ENCODE results near the gene CD72. TPM values are rescaled to one million over a fixed set of nuclear protein-coding genes. Genes with fewer than 3 reads are reported as not detected.
"Not testable (repeated sequence)": the region's sequence is repeated elsewhere in the genome, so short reads cannot be mapped to it uniquely, and the experiment has no call there.

Gene CD72
- polyA plus RNA-seq, 1 donor from 2014 or later = 51.9 TPM

DNA sequence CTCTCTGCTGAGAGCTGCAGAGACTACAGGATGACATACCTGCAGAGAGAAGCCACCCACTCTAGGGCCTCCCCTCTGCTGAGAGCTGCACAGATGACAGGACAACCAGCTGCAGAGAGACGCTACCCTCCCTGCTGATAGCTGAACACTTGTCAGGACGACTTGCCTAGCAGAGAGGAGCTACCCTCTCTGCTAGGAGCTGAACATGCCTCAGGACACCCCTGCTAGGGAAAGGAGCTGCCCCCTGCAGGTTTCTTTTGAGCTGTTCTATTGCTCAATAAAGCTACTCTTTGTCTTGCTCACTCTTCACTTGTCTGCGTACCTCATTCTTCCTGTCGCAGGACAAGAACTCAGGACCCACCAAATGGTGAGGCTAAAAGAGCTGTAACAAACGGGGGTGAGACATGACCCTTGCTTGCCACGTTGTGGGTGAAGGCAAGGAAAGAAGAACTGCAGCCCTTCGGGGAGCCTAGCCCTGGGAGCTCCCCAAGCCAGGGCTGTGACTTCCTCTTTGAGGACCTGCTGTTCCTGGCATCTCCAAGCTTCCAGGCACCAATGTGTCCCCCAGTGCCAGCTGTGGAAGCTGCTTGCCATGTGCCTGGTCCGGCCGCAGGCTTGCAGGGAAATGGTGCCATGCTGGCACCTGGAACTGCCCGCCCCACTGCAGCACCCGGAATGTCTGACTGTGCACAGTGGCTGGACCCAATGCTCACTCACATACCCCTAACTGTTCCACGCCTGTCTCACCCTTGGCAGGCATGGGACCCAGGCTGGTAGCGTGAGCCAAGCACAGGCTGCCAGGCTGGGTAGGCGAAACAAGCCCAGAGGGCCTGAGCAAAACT is 18.2 kb downstream of the CD72 start:
- no peak overlapping the region for H3K4me3 Mint-ChIP-seq
- H3K4me1 Mint-ChIP-seq = peaks cover 11 to 14% (median 12%) of the 10 kb centered on the region in 3 donors
- H3K9me3 Mint-ChIP-seq = peaks cover 0 to 5% (median 0%) of the 10 kb centered on the region in 3 donors
- H3K27me3 Mint-ChIP-seq = no peaks in the 10 kb centered on the region
- H3K36me3 Mint-ChIP-seq = peaks cover 3% of the 10 kb centered on the region
- H3K27ac Mint-ChIP-seq = peak overlapping the region in 1 of 3 donors; percentile 36

DNA sequence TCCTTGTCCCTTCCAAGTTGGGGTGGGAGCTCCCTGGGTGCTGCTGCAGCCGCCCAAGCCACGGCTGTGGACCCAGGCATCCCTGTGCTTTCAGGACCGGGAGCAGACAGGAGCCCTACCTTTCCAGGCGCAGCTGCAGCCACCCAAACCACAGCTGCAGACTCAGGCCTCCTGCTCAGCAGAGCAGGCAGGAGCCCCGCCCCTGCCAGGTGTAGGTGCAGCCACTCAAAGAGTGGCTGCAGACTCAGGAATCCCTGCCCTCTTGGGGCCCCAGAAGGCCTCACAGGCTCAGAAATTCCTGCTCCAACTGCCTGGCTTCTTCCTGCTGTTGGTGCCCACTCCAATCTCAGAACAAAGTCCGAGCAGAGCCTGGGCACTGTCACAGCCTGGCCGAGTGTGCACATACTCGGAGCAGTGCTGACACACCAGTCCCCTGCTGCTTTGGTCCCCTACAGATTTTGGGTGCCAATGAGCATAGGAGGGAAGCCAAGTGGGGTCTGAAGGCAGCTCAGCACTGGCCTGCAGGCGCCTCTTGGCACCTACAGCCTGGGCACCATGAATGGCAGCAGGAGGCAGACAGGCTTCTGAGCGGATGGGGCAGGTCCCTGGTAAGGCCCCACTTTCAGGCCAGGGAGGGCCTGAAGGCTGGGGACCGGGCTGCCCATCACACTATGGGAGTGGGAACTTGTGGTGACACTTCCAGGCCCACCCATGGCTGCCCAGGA is 19.2 kb downstream of the CD72 start:
- Mint-ChIP-seq H3K36me3 (peaks cover 3% of the 10 kb centered on the region), H3K4me1 (peaks cover 7 to 11% (median 9%) of the 10 kb centered on the region in 3 donors), H3K9me3 (peaks cover 3 to 10% (median 5%) of the 10 kb centered on the region in 3 donors), H3K27me3 (no peaks in the 10 kb centered on the region), H3K27ac (peak overlapping the region in 1 of 3 donors; percentile 36), H3K4me3 (no peak overlapping the region)

GRCh38 chr9:35596907-35597306 is 21.3 kb downstream of the CD72 start:
- H3K27ac Mint-ChIP-seq, H3K4me1 Mint-ChIP-seq, H3K27me3 Mint-ChIP-seq, H3K36me3 Mint-ChIP-seq: not testable (repeated sequence)
- peaks cover 5 to 16% (median 10%) of the 10 kb centered on the region in 3 donors for H3K9me3 Mint-ChIP-seq
- H3K4me3 Mint-ChIP-seq = peak overlapping the region in 1 of 4 donors; percentile 33

DNA sequence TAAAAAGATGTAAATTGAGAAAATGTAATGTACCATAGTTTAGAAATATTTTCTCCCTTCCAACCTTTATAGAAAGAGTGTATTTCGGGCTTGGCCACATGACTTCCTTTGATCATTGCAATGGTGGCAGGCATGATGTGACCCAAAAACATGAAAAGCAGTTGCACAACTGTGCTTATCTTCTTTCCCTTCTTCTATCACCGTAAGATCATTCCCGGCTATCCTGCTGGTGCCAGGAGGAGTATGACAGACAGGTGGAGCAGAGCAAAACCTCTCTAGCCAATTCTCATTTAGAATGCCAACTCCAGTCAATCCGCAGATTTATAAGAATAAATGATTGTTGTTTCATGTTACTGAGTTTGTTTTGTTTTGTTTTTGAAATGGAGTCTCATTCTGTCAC is 23.7 kb downstream of the CD72 start:
- Mint-ChIP-seq H3K4me3 (peak overlapping the region in 1 of 4 donors; percentile 49), H3K4me1 (no peaks in the 10 kb centered on the region), H3K9me3 (peaks cover 5 to 16% (median 10%) of the 10 kb centered on the region in 3 donors), H3K27me3 (no peaks in the 10 kb centered on the region), H3K36me3 (peaks cover 5% of the 10 kb centered on the region), H3K27ac (no peak overlapping the region)

GRCh38 chr9:35593581-35593980 is 24.6 kb downstream of the CD72 start:
- H3K36me3 Mint-ChIP-seq = peaks cover 5% of the 10 kb centered on the region
- H3K4me3 Mint-ChIP-seq = peak overlapping the region in 1 of 4 donors; percentile 29
- no peaks in the 10 kb centered on the region for H3K4me1 Mint-ChIP-seq
- H3K9me3 Mint-ChIP-seq = peaks cover 5 to 20% (median 10%) of the 10 kb centered on the region in 3 donors
- H3K27me3 Mint-ChIP-seq = no peaks in the 10 kb centered on the region
- no peak overlapping the region for H3K27ac Mint-ChIP-seq

GRCh38 chr9:35588506-35588905 is 29.7 kb downstream of the CD72 start:
- not testable (repeated sequence) for H3K4me3 Mint-ChIP-seq, H3K27me3 Mint-ChIP-seq, H3K4me1 Mint-ChIP-seq, H3K27ac Mint-ChIP-seq, H3K36me3 Mint-ChIP-seq
- peaks cover 0 to 11% (median 11%) of the 10 kb centered on the region in 3 donors for H3K9me3 Mint-ChIP-seq

GRCh38 chr9:35584681-35585080 is 33.5 kb downstream of the CD72 start:
- not testable (repeated sequence) for H3K4me3 Mint-ChIP-seq, H3K27ac Mint-ChIP-seq

GRCh38 chr9:35583521-35583920 is 34.7 kb downstream of the CD72 start:
- Mint-ChIP-seq H3K36me3 (peaks cover 14% of the 10 kb centered on the region), H3K9me3 (peaks cover 3 to 16% (median 13%) of the 10 kb centered on the region in 3 donors)
- H3K27ac Mint-ChIP-seq, H3K4me1 Mint-ChIP-seq, H3K27me3 Mint-ChIP-seq, H3K4me3 Mint-ChIP-seq: not testable (repeated sequence)

More at GRCh38 chr9:35584681-35585080, 33.5 kb downstream of the CD72 start:
- H3K27me3 Mint-ChIP-seq, H3K4me1 Mint-ChIP-seq: not testable (repeated sequence)
- H3K9me3 Mint-ChIP-seq = peaks cover 3 to 15% (median 10%) of the 10 kb centered on the region in 3 donors
- peaks cover 10% of the 10 kb centered on the region for H3K36me3 Mint-ChIP-seq

- H3K36me3 Mint-ChIP-seq, H3K27me3 Mint-ChIP-seq, H3K4me1 Mint-ChIP-seq, H3K27ac Mint-ChIP-seq, H3K4me3 Mint-ChIP-seq: not testable (repeated sequence)
- peaks cover 3 to 12% (median 6%) of the 10 kb centered on the region in 3 donors for H3K9me3 Mint-ChIP-seq
Measured at GRCh38 chr9:35579659-35580227, 38.5 kb downstream of the CD72 start.

GRCh38 chr9:35579130-35579529 is 39.1 kb downstream of the CD72 start:
- H3K36me3 Mint-ChIP-seq = peaks cover 9% of the 10 kb centered on the region
- no peak overlapping the region for H3K27ac Mint-ChIP-seq
- peaks cover 0 to 2% (median 0%) of the 10 kb centered on the region in 3 donors for H3K4me1 Mint-ChIP-seq
- H3K27me3 Mint-ChIP-seq = no peaks in the 10 kb centered on the region
- peaks cover 3 to 12% (median 6%) of the 10 kb centered on the region in 3 donors for H3K9me3 Mint-ChIP-seq
- no peak overlapping the region for H3K4me3 Mint-ChIP-seq

DNA sequence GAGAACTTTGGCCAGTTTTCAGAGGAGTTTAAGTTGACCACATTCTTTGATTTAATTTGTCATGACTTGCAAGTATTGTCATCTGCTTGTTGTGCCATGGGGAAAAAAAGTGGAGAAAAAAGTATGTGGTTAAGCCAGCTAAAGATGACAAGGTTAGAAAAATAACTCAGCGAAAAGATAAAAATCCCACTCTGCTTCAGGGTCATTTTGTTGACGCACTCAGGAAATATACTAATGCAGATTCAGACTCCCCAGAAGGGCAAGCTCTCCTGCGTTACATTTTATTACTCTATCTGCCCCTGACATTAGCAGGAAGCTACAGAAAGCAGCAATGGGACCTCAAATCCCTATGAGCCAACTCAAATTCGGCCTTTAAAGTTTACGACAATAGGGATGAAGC is 40.7 kb downstream of the CD72 start:
- Mint-ChIP-seq H3K4me3 (no peak overlapping the region), H3K4me1 (peaks cover 0 to 2% (median 0%) of the 10 kb centered on the region in 3 donors), H3K36me3 (peaks cover 9% of the 10 kb centered on the region), H3K27ac (no peak overlapping the region), H3K9me3 (peaks cover 3 to 12% (median 6%) of the 10 kb centered on the region in 3 donors), H3K27me3 (no peaks in the 10 kb centered on the region)

GRCh38 chr9:35575478-35575877 is 42.7 kb downstream of the CD72 start:
- Mint-ChIP-seq H3K27ac (peak overlapping the region in 1 of 3 donors; percentile 47), H3K27me3 (no peaks in the 10 kb centered on the region), H3K4me3 (no peak overlapping the region), H3K9me3 (peaks cover 0 to 8% (median 6%) of the 10 kb centered on the region in 3 donors), H3K4me1 (peaks cover 7 to 10% (median 8%) of the 10 kb centered on the region in 3 donors), H3K36me3 (peaks cover 5% of the 10 kb centered on the region)

- Mint-ChIP-seq H3K27ac (peak overlapping the region in 1 of 3 donors; percentile 55), H3K9me3 (peaks cover 0 to 4% (median 3%) of the 10 kb centered on the region in 3 donors), H3K4me3 (no peak overlapping the region), H3K4me1 (peaks cover 13 to 18% (median 14%) of the 10 kb centered on the region in 3 donors), H3K27me3 (no peaks in the 10 kb centered on the region), H3K36me3 (peaks cover 3% of the 10 kb centered on the region)
Measured at GRCh38 chr9:35574578-35575122, 43.6 kb downstream of the CD72 start.

DNA sequence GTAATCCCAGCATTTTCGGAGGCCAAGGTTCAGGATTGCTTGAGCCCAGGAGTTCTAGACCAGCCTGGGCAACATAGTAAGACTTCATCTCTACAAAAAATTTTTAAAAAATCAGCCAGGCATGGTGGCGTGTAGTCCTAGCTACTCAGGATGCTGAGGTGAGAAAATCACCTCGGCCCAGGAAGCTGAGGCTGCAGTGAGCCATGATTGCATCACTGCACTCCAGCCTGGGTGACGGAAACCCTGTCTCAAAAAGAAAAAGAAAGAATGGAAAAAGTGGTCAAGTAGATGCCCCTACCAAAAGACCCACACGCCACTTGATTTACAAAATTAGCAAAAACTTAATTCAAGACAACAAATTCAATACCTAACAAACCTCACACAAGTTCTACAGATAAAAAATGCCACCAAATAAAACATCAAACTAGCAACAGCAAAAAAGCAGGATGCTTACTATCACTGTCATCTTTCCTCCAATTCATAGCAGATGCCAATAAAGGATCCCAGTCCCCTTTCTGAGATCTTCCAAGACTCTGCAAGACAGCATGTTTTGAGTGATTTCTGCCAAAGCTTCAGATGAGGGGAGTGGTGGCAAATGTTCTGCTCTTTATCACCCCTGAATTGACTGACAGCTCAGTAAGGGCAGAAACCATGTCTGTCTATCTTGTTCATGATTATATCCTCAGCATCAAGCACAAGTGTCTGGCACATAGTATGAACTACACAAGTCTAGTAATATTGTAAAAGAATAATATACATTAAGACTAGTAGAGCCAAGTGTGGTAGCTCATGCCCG is 47.3 kb downstream of the CD72 start:
- peak overlapping the region; percentile 21 to 98 (median 95) for H3K27ac Mint-ChIP-seq
- H3K4me3 Mint-ChIP-seq = peak overlapping the region in 3 of 4 donors; percentile 25 to 87 (median 82)
- H3K36me3 Mint-ChIP-seq = no peaks in the 10 kb centered on the region
- H3K4me1 Mint-ChIP-seq = peaks cover 24 to 27% (median 25%) of the 10 kb centered on the region in 3 donors
- H3K27me3 Mint-ChIP-seq = no peaks in the 10 kb centered on the region
- no peaks in the 10 kb centered on the region for H3K9me3 Mint-ChIP-seq
